GM19455 (cell line): Measurements from ENCODE around the gene CLBA1.

ENCODE experiments used
- ATAC-seq: cut with Tn5 transposase; IDR thresholded peaks from one replicate; pipeline ENCODE4 v1.9.1; 2021; ENCODE audit not compliant: unreplicated experiment

CLBA1 gene

DNA sequence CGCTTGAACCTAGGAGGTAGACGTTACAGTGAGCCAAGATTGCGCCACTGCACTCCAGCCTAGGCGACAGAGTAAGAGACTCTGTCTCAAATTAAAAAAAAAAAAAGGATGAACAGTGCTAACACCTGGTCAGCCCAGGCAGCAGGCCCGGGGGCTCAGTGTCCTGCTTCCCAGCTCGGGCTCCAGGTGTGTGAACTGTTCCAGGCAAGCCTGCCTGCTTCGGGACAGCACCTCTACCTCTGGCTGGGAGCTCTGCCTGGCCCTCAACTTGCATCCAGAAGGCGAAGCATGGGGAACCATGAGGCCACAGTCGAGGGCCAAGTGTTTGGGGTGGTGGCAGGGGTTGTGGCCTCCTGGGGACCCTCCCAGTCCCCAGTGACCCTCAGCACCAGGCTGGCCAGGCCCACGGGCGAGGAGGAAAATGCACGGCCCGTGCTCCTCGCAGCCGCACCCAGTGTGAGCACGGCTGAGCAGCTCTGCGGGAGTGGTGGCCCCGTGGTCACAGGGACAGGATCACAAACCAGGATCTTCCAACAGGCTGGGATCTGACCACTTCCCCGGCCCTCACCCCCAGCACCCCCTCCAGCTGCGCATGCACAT lies 19.8 kb downstream of the CLBA1 start:
- no peak for ATAC-seq

DNA sequence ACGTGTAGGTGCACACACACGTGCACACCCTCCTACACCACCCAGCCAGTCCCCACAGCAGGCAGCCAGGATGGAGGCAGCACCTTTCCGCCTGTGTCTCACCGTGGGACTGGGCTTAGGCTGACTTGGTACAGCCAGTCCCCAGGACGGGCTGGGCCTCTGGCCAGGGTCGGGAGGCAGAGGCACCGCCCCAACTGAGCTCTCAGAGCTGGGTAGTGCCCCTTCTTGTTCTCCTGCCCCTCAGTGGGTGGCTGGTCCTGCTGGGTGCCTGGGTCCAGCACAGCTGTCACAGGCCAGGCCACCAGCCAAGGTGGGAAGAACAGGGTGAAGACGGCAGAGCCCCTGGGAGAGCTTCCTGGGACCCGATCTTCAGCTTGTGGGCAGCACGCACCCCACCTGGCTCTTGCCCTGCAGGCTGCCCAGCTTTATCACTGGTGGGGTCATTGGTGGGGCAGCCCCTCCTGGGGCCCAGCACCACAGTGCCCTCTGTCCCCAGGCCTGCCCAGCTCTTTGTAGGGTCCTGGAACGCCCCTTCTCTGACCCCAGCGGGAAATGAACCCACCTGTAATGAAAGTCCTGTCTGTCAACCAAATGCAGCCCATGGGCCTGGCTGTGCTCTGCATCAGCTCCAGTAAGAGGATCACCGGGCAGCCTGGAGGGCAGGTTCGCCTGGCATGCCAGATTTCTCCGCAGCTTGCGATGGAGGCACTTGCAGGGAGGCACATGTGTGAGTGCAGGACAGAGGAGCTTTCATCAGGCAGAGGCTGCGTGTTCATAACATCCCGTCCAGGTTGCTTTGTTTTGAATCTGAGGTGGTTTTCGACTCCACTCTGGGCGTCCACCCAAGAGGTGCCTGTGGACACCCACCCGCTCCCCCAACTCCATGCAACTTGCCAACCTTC lies 20.6 kb downstream of the CLBA1 start:
- no peak for ATAC-seq

DNA sequence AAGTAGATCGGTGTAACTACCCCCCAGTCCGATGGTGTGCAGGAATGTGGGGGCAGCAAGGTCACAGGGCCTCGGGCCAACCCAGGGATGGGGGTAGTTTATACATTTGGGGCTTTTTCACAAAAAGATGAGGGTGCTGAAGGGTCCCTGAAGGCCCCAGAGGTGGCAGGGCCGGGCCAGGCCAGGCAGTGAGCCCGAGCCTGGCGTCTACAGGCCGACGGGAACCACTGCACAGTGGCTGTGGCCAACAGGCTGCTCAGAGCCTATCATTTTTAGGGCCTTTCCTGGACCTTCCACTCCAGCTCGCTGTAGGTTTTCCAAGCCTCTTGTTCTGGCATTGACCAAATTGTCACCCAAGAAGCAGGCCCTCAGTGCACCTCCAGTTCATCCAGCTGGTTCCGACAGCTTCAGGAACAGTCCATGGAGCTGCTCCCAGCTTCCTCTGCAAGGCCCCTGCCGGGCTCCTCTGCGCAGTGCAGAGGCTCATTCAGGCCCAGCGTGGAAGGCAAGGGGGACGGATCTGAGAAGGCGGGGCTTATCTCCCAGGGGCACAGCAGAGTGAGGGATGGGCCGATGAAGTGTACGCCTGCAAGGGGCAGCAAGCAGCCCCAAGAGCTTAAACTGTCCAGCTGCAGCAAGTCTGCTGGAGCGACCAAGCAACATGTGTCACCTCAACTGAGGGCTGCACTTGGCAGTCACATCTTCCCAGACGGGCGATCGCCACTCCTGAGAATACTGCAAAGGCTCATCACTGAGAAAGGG lies 21.4 kb downstream of the CLBA1 start:
- no peak for ATAC-seq

DNA sequence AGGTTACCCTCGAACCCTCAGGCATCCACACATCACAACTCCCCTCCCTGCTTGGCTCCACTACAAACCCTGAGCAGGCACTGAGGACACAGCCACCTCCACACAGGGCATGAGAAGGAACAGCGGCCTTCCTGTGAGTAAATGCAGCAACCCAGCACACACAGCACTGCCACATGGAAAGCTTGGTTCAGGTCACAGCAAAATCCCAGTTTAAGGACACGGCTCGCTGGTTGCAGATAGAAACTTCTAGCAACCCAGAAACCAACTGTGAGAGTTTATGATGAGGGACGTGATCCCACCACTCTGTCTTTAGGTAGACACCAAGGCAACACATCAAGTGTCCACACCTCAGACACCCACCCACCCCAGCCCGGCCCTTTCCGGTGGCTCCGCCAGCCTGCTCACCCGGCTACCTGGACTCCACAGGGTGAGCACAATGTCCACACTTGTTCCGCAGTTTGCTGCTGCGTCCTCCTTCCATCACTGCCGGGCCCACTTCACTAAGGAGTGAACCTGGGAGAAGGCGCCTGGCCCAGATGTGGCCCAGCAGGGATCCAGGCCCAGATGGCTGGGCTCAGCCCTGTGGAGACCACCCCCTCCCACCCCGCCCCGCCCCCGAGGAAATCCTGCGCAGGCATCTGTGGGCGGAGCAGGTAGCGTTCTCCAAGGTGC lies 22.1 kb downstream of the CLBA1 start:
- no peak for ATAC-seq

DNA sequence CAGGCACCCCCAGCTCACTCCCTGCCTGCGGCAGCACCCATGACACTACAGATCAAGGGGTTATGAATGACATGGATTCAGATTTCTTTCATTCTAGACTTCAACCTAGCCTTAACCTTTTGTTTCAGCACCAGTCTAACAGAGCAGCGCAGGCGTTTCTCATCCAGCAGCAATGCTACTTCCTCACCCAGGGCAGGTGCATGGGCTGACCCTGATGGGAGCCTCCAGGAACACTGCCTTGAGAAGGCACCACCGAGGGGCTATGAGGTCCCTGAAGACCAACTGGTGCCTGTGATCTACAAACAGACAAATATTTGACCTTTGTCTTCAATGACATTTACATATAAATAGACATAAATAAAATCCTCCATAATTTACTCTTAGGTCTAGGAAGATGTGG lies 24.5 kb downstream of the CLBA1 start:
- no peak for ATAC-seq

DNA sequence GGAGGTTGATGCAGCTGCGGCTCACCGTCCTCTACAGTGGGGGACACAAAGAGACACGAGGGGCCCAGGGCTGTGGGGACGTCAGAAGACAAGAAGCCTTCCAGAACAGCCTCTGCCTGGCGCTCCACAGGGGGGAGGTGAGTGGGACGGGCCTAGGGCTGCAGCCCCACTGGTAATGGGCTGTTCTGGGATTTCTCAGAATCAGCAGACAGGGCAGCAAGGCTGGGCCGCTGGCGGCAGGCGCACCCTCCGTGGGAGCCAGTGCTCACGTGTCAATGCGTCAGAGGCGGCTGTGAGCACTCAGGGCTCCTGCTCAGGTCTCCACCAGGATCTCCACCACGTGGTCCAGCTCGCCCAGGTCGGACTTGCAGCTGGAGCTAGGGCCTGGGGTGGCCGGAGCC lies 25.3 kb downstream of the CLBA1 start:
- no peak for ATAC-seq

DNA sequence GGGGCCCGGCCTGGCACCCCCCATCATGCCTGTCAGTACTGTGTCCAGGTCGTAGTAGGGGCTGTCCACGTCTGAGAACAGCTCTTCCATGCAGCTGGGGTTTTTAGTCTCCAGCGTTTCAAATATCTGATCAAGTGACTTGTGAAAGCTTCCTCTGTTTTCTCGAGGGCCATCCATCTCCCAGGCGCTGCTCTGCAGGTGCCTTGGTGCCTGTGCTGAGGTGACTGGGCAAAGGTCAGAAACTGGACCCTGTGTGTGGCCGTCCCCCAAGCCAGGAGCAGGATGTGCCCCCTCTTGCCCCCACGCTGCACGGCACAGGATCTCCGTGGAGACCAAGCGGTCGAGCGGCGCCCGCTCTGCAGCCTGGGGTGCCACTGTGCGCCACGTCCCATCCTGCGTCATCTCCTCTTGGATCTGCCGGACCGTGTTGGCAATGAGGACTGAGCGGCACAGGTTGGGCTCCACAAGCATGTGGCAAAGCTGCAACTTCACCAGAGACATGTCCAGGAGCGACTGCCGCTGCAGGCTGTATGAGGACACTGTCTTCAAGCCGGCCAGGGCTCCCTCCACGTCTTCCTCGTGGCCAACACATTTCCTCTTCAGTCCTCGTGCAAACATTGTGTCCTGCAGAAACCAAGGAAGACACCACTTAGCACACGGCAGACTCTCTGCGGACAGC lies 25.9 kb downstream of the CLBA1 start:
- ATAC-seq: no peak

DNA sequence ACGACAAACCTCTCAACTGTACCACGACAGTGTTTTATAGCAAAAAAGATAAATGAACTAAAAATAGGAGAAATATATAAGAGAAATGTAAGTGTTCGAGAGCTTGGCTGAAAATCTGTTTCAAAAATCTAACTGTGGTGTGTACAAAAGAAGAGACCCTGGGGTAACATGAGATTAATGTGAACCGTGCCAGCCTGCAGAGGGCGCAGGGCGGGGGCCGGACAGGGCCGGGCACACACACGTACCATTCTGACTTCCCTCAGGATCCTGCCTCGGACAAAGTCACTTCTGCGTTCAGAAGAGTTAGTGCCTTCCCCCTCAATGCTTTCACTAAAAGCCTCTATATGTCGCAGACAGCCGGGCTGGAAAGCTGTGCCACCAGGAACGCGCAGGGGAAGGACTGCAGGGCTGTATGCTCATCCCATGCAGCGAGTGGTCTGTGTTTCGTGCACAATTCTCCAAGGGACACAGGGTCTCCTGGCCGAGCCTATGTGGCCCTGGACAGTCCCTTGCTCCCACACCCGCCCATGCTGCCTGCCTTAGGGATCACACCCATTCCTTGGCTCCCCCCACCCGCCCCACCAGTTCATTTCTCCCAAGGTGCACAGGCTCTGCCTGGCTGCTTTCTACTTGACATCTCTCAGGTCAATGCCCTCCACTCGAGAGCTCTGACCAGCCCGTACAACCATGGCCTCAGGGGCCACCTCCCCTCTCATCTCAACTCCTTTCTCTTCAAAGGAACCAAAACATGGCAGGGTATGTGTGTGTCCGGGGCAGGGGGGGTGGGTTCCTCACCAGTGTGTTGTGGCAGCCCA lies 26.8 kb downstream of the CLBA1 start:
- ATAC-seq: no peak

DNA sequence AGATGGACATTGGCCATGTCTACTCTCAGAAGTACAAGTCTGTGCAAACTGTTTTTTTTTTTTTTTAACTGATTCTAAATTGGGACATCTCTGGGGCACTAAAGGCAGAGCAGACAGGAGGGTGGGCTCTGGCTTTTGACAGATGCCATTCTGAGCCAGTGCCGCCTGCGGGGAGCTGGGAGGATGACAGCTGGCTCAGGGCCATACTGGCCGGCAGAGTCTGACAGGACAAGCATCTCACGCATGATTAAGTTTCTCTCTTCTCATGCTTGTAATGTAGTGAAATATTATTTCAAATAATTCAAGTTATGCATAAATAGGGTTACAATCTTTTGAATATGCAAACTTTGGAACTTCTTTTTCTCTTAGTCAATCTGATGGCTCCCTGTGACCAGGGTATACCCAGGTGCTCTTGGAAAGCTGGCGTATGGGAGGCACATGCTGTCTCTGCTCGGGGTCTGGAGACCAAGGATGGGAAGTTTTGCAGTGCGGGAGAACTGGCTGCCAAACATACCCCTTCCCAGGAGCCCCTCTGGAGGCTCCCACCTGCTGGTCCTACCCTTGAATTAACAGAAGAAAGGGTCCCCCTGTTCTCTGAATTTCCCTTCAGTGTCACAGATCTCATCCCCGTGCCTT lies 27.7 kb downstream of the CLBA1 start:
- ATAC-seq: no peak

DNA sequence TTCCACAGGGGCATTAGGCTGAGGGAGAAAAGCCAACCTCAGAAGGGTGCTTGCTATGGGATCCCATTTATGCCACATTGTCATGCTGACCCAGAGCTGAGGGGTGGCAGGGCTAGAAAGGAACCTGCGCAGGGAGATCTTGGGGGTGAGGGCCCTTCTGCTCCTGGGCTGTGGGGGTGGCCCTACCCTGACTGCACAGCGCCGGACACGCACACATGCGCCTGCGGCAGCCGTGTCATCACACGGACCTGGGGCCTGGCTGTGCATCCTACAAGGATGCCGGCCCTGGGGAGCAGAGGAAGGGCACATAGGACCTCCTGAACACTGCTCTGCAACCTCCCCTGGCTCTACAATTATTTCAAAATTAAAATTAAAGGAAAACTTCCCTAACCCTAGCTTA lies 28.4 kb downstream of the CLBA1 start:
- no peak for ATAC-seq

DNA sequence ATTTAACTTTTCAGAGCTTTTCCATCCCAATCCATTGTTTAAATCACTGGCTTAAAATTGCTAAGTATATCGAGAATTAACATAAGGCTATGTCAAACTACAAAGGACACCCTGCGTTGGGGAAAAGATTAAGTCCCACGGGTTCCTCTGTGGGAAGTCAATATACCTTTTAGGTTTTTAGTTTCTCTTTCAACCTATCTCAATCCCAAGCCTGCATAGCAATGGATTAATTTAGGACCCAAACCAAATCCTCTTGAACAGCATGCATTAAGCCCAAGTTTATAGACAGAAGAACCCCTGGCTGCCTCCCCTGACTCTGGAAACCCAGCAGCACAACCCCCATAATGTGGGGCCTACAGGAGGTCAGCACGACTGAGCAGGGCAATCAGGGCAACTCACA lies 29.0 kb downstream of the CLBA1 start:
- no peak for ATAC-seq

DNA sequence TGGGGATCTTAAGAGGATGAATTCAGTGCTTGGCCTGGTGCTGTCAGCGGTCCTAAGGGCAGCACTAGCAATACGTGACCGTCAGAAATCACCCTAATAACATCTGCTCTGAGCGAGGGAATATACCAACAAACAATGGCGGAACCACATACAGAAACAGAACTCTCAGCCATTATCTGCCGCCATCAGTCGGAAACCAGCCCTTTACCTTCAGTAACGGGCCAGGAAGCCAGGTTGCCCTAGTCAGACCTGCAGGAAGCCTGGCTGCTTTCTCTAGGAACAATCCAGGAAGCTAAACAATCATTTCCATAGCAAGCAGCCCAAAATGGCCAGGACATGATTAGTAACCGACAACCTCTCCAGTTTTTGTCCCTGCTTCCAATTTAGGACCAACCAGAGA lies 29.7 kb downstream of the CLBA1 start:
- ATAC-seq: no peak

DNA sequence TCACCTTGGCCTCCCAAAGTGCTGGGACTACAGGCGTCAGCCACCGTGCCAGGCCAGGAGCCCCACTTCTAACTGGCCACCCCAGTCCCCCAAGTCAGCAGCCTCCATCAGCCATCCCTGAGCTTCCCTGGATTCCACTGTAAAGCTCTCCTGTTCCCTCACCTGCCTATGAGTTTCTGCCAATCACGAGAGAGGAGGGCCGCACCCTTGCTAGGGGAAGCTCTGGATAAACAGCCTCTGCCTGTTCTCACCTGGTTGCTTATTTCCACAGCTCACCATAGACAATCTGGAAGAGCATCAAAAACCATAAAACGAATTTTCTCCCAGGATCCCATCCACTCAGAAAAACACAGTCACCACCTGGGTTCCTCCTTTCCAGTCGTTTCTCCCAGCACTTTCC lies 30.3 kb downstream of the CLBA1 start:
- ATAC-seq: no peak

DNA sequence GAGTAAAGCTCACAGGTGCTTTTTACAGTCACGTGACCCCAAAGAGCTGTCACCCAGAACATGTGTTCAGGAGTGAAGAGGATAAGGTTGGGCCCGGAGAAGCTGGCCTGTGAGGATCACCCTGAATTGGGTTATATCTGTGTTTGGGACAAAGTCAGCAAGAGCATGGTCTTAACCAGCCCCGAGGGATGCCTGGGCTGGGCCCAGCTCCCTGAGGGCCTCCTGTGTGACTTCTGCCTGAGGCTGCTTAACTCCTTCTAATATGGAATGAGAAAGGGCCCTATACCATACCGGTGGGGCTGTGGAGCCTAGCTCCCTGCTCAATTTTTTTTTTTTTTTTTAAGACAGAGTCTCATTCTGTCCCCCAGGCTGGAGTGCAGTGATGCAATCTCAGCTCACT lies 32.8 kb downstream of the CLBA1 start:
- no peak for ATAC-seq

DNA sequence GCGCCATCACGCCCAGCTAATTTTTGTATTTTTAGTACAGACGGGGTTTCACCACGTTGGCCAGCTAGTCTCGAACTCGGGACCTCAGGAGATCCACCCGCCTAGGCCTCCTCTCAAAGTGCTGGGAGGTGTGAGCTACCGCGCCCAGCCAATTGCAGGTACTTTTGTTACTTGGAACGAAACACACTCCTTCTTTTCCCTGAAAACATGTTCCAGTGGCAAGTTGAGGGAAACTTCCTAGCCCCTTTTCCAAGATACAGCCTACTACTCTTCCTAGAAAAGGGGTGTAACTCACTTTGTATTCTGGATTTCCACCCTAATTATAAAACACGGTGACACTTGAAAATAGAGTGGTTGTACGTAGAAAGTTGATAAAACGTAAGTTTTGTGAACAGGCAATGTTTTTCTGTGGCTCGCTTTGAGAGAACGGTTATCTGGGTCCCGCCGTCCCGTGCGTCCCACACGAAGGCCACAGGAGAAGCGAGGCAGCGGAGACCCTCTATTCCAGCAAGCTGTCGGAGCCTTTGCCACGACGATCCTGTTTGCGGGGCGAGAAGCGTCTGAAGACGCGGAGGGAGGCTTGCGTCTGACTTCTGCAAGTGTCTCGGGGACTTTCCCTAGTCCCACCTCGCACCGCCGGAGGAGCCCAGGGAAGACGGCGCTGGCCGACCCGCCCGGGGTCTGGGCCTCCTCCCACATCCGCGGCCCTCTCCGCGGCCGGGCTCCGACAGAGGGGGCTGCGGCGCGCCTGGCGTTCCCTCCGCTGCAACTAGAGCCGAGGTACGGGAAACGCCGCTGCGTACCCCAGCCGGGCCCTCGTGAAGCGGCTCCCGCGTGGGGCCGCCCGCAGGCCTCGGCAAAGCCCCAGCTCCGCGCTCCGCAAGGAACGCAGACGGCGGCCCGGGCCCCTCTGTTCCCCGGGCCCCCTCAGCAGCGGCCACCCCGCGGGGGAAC lies 34.5 kb downstream of the CLBA1 start:
- peak; percentile 38 for ATAC-seq

DNA sequence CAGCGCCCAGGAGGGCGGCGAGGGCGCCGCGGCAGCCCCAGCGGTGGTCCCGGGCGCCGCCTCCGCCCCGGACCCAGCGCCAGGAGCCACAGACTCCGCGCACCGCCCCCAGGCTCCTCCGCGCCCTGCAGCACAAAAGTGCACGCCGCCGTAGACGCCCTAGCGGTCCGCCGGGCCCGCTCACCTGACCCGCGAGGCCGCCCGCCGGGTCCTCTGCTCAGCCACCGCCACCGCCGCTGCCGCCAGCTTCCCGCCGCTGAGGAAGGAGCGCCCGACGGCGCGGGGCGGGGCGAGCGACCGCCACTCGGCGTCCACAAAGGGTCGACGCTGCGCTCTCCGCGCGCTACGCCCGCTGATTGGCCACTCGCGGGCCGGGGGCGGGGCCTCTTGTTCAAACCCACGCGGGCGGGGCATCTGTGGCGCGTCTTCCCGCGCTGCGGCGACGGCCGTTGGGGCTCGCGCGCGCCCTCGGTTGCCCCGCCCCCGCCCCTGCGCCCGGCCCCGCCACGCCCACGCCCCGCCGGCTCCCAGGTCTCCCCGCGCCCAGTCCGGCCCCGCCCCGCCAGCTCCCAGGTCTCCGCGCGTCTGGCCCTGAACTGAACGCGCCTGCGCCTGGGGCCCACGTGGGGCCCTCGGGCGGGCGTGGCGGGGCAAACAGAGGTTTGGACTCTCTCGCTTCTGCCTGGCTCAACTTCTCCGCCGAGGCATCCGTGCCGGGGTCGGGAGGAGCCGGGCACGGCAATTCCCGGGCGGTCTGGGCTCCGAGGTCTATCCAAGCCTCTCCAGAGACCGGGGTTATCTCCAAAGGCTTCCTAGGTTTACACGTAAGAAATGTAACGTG lies 35.4 kb downstream of the CLBA1 start, which contains the start of gene CDCA4:
TSS of gene CDCA4 (minus strand) at position 269 of the 841 bp plus-strand sequence. CDS start 9,154 bp downstream, outside the sequence.
- ATAC-seq: peak; percentile 71

DNA sequence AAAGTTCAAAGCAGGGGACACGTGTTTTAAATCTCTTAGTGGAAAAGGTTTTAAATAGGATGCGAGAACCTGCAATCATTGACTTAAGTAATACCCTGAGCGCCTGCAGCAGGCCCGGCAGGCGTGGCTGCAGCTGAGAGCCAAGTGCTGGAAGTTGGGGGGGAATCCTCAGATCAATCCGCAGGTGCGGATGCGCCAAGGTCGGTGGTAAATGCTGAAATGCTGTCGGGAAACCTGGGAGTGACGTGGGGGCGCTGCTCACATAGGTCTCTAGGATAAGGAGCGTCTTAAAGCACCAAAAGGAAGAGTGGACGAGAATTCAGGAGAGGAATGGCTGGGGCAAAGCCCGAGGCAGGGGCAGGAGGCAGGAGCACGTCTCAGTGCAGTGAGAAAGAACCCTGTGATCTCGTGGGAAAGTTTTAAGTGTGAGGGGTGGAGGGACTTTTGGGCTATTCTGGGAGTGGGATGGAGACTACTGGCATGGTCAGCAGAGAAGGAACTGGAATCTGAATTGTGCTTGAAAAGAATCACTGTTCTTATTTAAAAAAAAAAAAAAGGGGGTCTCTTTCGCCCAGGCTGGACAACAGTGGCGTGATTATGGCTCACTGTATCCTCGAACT lies 36.2 kb downstream of the CLBA1 start:
- ATAC-seq: no peak
